DMS153 (cell line): Measurements from ENCODE around the gene MPV17.
"Not testable (repeated sequence)": the region's sequence is repeated elsewhere in the genome, so short reads cannot be mapped to it uniquely, and the experiment has no call there.

Source experiments
- DNase-seq: peaks from one replicate; lab custom pipeline; 2025; lab: John Stamatoyannopoulos, UW

Gene MPV17, protein sequence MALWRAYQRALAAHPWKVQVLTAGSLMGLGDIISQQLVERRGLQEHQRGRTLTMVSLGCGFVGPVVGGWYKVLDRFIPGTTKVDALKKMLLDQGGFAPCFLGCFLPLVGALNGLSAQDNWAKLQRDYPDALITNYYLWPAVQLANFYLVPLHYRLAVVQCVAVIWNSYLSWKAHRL

DNA sequence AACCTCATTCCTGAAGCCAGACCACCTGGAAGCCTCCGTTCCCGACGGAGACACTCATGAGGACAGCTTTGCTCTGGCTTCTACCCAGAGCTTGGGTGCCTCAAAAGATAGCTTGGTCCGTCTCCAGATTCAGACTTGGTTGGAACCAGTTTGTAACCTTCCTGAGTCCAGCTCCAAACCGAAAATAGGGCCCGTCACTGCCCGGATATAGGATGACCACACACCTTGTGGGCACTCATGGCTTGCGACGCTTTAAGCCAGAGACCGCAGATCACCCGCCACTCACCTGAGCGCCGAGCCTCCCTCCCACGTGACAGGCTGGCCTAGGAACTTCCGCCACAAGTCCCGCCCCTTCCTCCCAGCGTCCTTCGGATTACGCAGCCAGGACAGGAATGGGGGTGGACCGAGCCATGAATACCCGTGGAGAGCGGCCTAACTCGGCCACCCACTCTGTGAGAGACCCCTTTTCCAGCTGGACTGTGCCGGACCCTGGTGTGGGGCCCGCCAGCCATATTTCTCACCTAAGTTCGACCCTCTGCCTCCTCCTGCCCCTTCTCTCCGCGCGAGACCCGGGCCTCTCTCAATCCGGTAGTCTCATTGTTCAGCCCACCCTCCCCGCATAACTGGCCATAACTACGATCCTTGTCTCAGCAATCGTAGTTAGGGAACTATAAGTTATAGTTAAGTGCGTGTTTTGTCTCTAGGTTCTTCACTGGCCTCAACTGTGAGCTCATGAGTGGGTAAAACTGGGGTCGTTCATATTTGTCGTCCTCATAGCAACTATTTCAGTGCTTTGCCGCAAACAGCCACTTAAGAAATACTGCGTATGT, at the start of gene MPV17:
TSS of gene MPV17 (minus strand) at position 332 of the 830 bp plus-strand sequence. CDS start 580 bp downstream, outside the sequence.
- DNase-seq = peak; percentile 54

DNA sequence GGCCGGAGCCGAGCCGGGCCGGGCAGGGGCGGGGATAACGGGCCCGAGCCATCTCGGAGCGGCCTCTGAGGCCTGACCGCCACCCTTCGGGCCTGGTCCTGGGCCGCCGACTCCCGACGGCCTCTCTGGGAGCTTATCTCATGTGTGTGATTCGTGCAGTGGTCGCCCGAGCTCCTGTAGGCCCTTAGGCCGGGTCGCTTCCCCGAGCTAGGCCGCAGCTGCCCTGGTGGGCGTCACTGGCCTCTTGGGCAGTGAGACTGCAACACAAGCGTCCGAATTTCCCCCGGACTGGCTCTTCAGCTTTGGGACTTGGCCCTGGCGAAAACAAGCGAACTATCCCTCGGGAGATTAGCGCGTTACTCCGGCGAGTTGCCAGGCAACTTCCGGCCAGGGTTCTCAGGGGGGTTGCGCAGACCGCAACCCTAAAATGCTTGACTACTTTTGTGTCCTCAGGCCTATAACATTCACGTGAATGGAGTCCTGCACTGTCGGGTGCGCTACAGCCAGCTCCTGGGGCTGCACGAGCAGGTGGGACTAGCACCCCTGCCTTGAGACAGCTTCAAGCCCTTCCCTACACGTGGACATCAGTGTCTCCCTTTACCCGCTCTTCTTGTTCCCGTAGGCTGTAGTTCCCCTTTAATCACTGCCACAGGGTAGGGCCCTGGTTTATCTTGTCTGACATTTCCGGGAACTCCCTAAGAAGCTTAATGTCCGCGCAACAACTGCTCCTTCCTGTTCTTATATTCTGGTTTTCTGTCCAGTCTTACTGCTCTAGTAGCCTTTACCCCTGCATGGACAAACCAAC, 48.1 kb upstream of the MPV17 start:
- DNase-seq = no peak

DNA sequence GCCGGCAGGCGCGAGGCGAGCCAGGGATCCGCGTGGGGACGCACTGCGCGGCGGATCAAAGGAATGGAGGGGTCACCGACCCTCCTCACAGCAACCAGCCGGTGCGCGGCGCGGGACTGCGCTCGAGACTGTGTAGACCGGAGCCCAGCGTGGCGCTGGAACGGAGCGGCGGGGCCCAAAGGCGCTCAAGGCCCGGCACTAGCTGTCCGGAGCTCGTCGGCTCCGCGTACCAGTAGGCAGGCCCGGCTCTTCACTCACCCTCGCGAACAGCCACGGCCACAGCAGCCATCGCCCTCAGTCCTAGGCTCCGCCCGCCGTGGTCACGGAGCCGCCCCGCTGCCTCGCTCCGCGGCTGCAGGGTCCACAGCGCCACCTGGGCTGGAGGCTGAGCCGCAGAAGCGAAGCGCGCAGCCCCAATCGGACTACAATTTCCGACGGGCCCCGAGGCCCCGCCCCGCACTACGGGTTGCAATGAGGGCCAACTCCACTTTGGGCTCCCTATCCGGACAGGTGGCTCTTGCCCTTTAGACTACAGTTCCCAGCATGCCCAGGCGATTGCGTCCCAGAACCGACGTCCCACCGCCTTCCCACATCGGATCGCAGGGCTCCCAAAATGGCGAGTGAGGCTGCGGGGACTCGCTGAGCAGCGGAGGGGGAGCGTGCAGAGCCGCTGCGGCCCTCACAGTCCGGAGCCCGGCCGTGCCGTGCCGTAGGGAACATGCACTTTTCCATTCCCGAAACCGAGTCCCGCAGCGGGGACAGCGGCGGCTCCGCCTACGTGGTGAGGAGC, 47.3 kb upstream of the MPV17 start, which contains the start of the genes EIF2B4 and SNX17:
TSS of gene EIF2B4 (minus strand) at position 313 of the 790 bp plus-strand sequence. CDS start at position 289, 24 bp downstream.
TSS of gene SNX17 (plus strand) at position 591 of the 790 bp plus-strand sequence. CDS start at position 719, 128 bp downstream.
- peak; percentile 98 for DNase-seq

GRCh38 chr2:27369471-27370025, 46.7 kb upstream of the MPV17 start:
- no peak for DNase-seq

GRCh38 chr2:27363933-27364332, 41.0 kb upstream of the MPV17 start:
- DNase-seq = no peak

DNA sequence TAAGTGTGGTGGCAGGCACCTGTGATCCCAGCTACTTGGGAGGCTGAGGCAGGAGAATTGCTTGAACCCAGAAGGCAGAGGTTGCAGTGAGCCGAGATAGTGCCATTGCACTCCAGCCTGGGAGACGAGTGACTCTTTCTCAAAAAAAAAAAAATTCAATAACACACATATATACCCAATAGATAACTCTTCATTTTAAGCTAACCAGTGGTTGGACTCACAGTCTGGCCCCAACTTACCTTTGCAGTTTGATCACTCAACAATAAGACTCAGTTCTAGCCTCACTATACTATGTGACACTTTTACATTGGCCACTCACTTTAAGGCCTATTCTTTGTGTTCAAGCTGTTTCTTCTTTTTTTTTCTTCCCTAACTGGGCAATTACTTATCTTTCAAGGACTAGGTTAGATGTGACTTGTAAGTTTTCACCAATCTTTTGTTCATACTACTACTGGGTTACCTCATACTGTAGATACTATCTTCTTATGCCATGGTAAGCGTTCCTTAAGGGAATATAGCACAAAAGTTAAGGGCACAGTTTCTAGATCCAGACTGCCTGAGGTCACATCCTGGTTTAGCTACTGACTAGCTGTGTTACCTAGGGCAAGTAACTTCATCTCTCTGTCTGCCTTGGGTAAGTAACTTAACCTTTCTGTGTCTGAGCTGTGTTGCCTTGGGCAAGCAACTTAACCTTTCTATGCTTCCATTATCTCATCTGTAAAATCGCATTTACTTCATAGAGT, 40.0 kb upstream of the MPV17 start:
- no peak for DNase-seq

- peak; percentile 97 for DNase-seq
These were observed 33.7 kb upstream of the MPV17 start, which contains the start of gene GTF3C2 for GRCh38 chr2:27356382-27357181. GTF3C2 (minus strand) TSS chr2:27356764; CDS start chr2:27343554, 13,210 bp downstream.

DNA sequence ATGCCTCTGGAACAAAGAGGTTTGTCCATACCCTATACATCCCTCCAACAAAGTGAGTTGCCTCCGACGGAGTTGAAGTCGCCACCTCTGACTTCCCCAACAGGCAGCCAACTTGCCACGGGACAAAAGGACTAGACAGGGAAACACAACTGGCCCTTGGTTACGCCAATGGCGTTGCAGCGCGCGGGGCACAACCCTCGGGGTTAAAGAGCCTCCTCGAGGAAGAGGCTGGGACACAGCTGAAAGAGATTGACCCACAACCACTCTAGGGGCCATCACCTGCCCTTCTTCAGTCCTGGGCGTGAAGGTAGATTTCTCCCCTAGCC, 33.1 kb upstream of the MPV17 start:
- DNase-seq = no peak

- no peak for DNase-seq
These were observed 31.7 kb upstream of the MPV17 start for GRCh38 chr2:27354597-27354927.

DNA sequence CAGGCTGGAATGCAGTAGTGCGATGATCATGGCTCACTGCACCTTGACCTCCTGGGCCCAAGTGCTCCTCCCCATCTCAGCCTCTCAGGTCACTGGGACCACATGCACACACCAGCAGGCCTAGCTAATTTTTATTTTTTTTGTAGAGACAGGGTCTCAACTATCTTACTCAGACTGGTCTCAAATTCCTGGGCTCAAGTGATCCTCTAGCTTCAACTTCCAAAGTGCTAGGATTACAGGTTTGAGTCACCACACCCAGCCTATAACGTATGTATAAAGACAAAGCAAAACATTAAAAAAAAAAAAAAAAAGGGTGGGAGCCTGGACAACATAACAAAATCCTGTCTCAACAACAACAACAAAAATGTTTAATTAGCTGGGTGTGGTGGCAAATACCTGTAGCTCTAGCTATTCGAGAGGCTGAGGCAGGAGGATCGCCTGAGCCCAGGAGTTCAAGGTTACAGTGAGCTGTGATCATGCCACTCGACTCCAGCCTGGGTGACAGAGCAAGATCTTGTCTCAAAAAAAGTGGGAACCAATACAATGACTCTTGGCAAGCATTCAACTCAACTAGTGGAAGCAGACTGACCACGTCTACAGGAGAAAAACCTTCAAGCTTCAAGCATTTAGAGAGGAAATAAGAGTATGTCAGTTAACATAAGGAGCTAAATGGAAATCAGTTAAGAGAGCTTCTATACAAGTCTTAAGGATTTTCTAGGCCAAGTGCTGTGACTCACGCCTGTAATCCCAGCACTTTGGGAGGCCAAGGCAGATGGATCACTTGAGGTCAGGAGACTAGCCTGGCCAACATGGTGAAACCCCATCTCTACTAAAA, 31.1 kb upstream of the MPV17 start:
- no peak for DNase-seq

- not testable (repeated sequence) for DNase-seq
These were observed 30.5 kb upstream of the MPV17 start for GRCh38 chr2:27353386-27353761.

DNA sequence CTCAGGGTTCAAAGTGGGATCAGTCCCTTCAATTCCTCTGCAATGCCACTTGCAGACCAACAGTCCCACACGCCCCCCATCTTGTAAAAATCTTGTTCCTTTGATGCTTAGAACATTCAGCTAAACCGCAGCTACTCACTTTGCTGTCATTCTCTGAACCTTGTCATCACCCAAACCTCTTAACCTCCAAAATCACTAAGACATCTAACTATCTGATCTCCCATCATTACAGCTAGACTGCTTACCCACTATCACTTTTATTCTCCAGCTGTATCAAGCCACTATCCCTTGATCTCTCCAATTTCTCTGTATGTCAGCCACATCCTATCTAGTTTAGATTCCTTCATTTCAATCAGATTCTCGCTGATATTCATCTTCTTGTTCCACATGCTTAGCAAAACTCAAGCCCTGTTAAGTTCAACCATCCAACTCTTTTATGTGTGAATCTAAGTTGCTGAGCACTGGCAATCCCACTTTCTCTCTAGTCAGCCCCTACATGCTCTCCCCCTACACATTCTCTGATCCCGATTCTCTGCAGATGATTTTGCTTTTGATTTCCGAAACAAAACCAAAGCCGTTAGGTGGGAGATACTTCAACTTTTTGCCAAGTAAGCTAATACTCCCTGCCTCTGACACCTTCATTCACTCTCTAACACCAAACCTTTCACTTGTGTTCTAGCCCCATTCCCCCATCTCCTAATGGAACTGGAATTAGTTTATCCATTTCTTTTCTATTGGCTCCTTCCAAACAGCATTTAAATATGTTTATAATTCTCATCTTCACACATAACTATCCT, 29.1 kb upstream of the MPV17 start:
- DNase-seq = no peak

- no peak for DNase-seq
These were observed 27.3 kb upstream of the MPV17 start for GRCh38 chr2:27350106-27350693.

GRCh38 chr2:27347641-27348040, 24.7 kb upstream of the MPV17 start:
- no peak for DNase-seq

GRCh38 chr2:27336173-27336572, 13.3 kb upstream of the MPV17 start:
- no peak for DNase-seq

DNA sequence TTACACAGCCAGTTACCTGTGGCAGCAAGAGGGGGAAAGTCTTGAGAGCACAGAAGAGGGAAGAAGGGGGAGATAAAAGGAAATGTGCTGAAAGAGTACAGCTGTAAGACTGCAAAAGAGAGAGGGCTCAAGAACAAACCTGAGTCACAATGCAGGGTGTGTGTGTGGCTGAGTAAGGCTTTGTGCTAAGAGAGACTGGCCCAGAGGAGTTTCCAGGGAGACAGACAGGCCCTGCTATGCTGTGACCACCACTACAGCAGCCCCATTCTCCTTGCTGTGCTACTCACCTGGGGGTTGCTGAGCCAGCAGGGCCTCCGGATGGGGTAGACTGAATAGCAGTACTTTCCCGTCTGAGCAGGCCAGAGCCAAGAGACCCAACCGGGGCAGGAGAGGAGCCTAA, 12.4 kb upstream of the MPV17 start:
- DNase-seq = no peak

GRCh38 chr2:27324720-27325119, 1.8 kb upstream of the MPV17 start:
- no peak for DNase-seq
